Measurements from ENCODE around the gene BANF1. TPM values are rescaled to one million over a fixed set of nuclear protein-coding genes. Genes with fewer than 3 reads are reported as not detected.
"Not testable (repeated sequence)": the region's sequence is repeated elsewhere in the genome, so short reads cannot be mapped to it uniquely, and the experiment has no call there.

BANF1 gene
- total RNA-seq, 4 donors from 2014 or later, result 32.1 to 54.2 (median 42.6) TPM

GRCh38 chr11:66016793-66017177 is 14.5 kb downstream of the BANF1 start:
- WGBS, result 79% methylated on average over 10 of the region's 10 CpGs
- no peak for TF ChIP-seq CTCF (IDR thresholded peaks at IDR 0.05)
- no peak for TF ChIP-seq EP300 (IDR thresholded peaks at IDR 0.05)
- no peak for TF ChIP-seq POLR2A (IDR thresholded peaks at IDR 0.05)
- no peak for TF ChIP-seq POLR2AphosphoS5 (IDR thresholded peaks at IDR 0.05)
- DNase-seq (ENCODE audit: low spot score in 2 of 2), result no peak
- no peaks in the 10 kb centered on the region for H3K36me3 ChIP-seq
- no peaks in the 10 kb centered on the region for H3K9me3 ChIP-seq
- no peak overlapping the region for H3K27ac ChIP-seq
- peaks cover 16% of the 10 kb centered on the region for H3K27me3 ChIP-seq
- H3K4me1 ChIP-seq, result peaks cover 13% of the 10 kb centered on the region
- H3K4me3 ChIP-seq, result no peak overlapping the region

- Histone ChIP-seq H3K9me3 (no peaks in the 10 kb centered on the region), H3K27me3 (peaks cover 11% of the 10 kb centered on the region), H3K27ac (no peak overlapping the region), H3K4me3 (no peak overlapping the region), H3K4me1 (peaks cover 12% of the 10 kb centered on the region), H3K36me3 (no peaks in the 10 kb centered on the region)
- TF ChIP-seq POLR2A (IDR thresholded peaks at IDR 0.05) (no peak), POLR2AphosphoS5 (IDR thresholded peaks at IDR 0.05) (no peak), CTCF (IDR thresholded peaks at IDR 0.05) (no peak), EP300 (IDR thresholded peaks at IDR 0.05) (no peak)
- DNase-seq (ENCODE audit: low spot score in 2 of 2), result no peak
- WGBS, result 87% methylated on average over 4 of the region's 4 CpGs
Measured at GRCh38 chr11:66017321-66017720, 15.0 kb downstream of the BANF1 start.

GRCh38 chr11:66020212-66020611 is 17.9 kb downstream of the BANF1 start:
- Histone ChIP-seq H3K36me3 (no peaks in the 10 kb centered on the region), H3K27me3 (peaks cover 10% of the 10 kb centered on the region)
- 68% methylated on average over 8 of the region's 8 CpGs for WGBS

GRCh38 chr11:66020618-66021357 is 18.5 kb downstream of the BANF1 start:
- peak in 1 of 2 donors; percentile 68 for DNase-seq (ENCODE audit: low spot score in 2 of 2)
- no peak for TF ChIP-seq EP300 (IDR thresholded peaks at IDR 0.05)
- TF ChIP-seq POLR2AphosphoS5 (IDR thresholded peaks at IDR 0.05), result no peak
- TF ChIP-seq CTCF (IDR thresholded peaks at IDR 0.05), result no peak
- no peak for TF ChIP-seq POLR2A (IDR thresholded peaks at IDR 0.05)
- H3K27ac ChIP-seq, result no peak overlapping the region
- H3K4me3 ChIP-seq, result no peak overlapping the region
- peaks cover 9% of the 10 kb centered on the region for H3K4me1 ChIP-seq
- WGBS, result 85% methylated on average over 22 of the region's 25 CpGs
- peaks cover 10% of the 10 kb centered on the region for H3K27me3 ChIP-seq
- H3K9me3 ChIP-seq, result no peaks in the 10 kb centered on the region
- no peaks in the 10 kb centered on the region for H3K36me3 ChIP-seq

More at GRCh38 chr11:66020212-66020611, 17.9 kb downstream of the BANF1 start:
- H3K4me1 ChIP-seq, result peaks cover 9% of the 10 kb centered on the region
- no peaks in the 10 kb centered on the region for H3K9me3 ChIP-seq
- H3K4me3 ChIP-seq, result no peak overlapping the region
- TF ChIP-seq CTCF (IDR thresholded peaks at IDR 0.05) (no peak), POLR2A (IDR thresholded peaks at IDR 0.05) (no peak), POLR2AphosphoS5 (IDR thresholded peaks at IDR 0.05) (no peak), EP300 (IDR thresholded peaks at IDR 0.05) (no peak)
- H3K27ac ChIP-seq, result no peak overlapping the region
- DNase-seq (ENCODE audit: low spot score in 2 of 2), result no peak

- H3K27me3 ChIP-seq, result peaks cover 10% of the 10 kb centered on the region
- TF ChIP-seq POLR2A (IDR thresholded peaks at IDR 0.05) (no peak), POLR2AphosphoS5 (IDR thresholded peaks at IDR 0.05) (no peak), CTCF (IDR thresholded peaks at IDR 0.05) (peak; percentile 72 to 97), EP300 (IDR thresholded peaks at IDR 0.05) (no peak)
- H3K9me3 ChIP-seq, result no peaks in the 10 kb centered on the region
- DNase-seq (ENCODE audit: low spot score in 2 of 2), result peak in 1 of 2 donors; percentile 84
- no peaks in the 10 kb centered on the region for H3K36me3 ChIP-seq
- H3K27ac ChIP-seq, result no peak overlapping the region
- 21% methylated on average over 40 of the region's 46 CpGs for WGBS
- peak overlapping the region; percentile 21 for H3K4me3 ChIP-seq
- peaks cover 9% of the 10 kb centered on the region for H3K4me1 ChIP-seq
Measured at GRCh38 chr11:66022401-66023185, 20.3 kb downstream of the BANF1 start.

- not testable (repeated sequence) for H3K27me3 ChIP-seq; H3K9me3 ChIP-seq; DNase-seq (ENCODE audit: low spot score in 2 of 2); H3K27ac ChIP-seq; H3K36me3 ChIP-seq; H3K4me1 ChIP-seq; H3K4me3 ChIP-seq
- 94% methylated on average over 5 of the region's 5 CpGs for WGBS
Measured at GRCh38 chr11:66023186-66023440, 20.8 kb downstream of the BANF1 start.

Data from suprapubic skin (tissue), 4 donors.